GM12878 (cell line): ENCODE data around the gene RBKS. TPM values are rescaled to one million over a fixed set of nuclear protein-coding genes. Genes with fewer than 3 reads are reported as not detected.

ENCODE experiments used
- ATAC-seq: fragments of 200-7000 bp; cut with Tn5 transposase; 3 replicates; pipeline ENCODE4 v1.9.1; 2020; ENCODE audit warnings: mild to moderate bottlenecking, moderate library complexity
- BruUV-seq: library from RNA; stranded (reverse); fragments of 400-500 nt; replicated peaks from 2 replicates; lab custom pipeline; 2021; lab: Mats Ljungman, UMichigan
- CTCF ChIA-PET: fragments of 300-600 bp; sonication (Branson Sonifier 250); formaldehyde crosslinking; extraction: SDS; loops from one replicate; lab custom pipeline; 2021; ENCODE audit warnings: inconsistent platforms; lab: Yijun Ruan, JAX
- POLR2A ChIA-PET: fragments of 350-600 bp; formaldehyde crosslinking; extraction: SDS; loops from one replicate; lab custom pipeline; 2021; ENCODE audit warnings: inconsistent platforms; lab: Charles Lee
- RAD21 ChIA-PET: fragments of 300-600 bp; sonication (Branson Sonifier 250); formaldehyde crosslinking; loops from one replicate; lab custom pipeline; 2023; ENCODE audit warnings: antibody characterized with exemption; ENCODE audit not compliant: unreplicated experiment; lab: Charles Lee
- SMC1A ChIA-PET: fragments of 300-600 bp; sonication (Branson Sonifier 250); formaldehyde crosslinking; loops from one replicate; lab custom pipeline; 2023; ENCODE audit not compliant: unreplicated experiment, uncharacterized antibody; lab: Charles Lee
- DNase-seq: peaks from one replicate; pipeline ENCODE4 v3.0.0-alpha.2; 2011; ENCODE audit warnings: low read depth, low spot score
- FAIRE-seq: peaks from 3 replicates; lab custom pipeline; 2011; peaks lifted over from hg19 to GRCh38; lab: Jason Lieb, UNC
- H2AFZ ChIP-seq: 2 replicates; pipeline ENCODE4 v1.6.0; 2011; ENCODE audit warnings: low read depth, low read length, control low read depth; ENCODE audit not compliant: control insufficient read depth
- H3K27ac ChIP-seq: 2 replicates; pipeline ENCODE4 v1.5.1; 2011; ENCODE audit warnings: control low read depth; ENCODE audit not compliant: control insufficient read depth, insufficient read depth
- H3K27me3 ChIP-seq, 2 experiments: replicated peaks in 1 of 2; 2 replicates each; pipeline versions ENCODE4 v1.6.0 to v1.6.1; 2011; ENCODE audit warnings: low read length in 1 of 2; ENCODE audit not compliant: control insufficient read depth in 2 of 2, insufficient read depth in 2 of 2
- H3K36me3 ChIP-seq, 2 experiments: 2 replicates each; pipeline ENCODE4 v1.5.1; 2011; ENCODE audit warnings: low read length in 1 of 2; ENCODE audit not compliant: control insufficient read depth in 2 of 2, insufficient read depth in 2 of 2
- H3K4me1 ChIP-seq: 2 replicates; pipeline ENCODE4 v1.6.1; 2011; ENCODE audit warnings: mild to moderate bottlenecking, low read length, moderate library complexity, mixed read lengths; ENCODE audit not compliant: control insufficient read depth, insufficient read depth
- H3K4me2 ChIP-seq: 2 replicates; pipeline ENCODE4 v1.6.0; 2011; ENCODE audit warnings: control low read depth; ENCODE audit not compliant: control insufficient read depth, insufficient read depth
- H3K4me3 ChIP-seq: fragments of 200-600 bp; sonication (generic); 2 replicates; pipeline ENCODE4 v1.5.1; 2016
- H3K79me2 ChIP-seq: 2 replicates; pipeline ENCODE4 v1.6.0; 2011; ENCODE audit warnings: low read length; ENCODE audit not compliant: control insufficient read depth, insufficient read depth
- H3K9ac ChIP-seq: 2 replicates; pipeline ENCODE4 v1.8.0; 2011; ENCODE audit warnings: low read length, control low read depth, mixed read lengths; ENCODE audit not compliant: control insufficient read depth, insufficient read depth
- H3K9me3 ChIP-seq: replicated peaks from 3 replicates; pipeline ENCODE4 v1.5.1; 2011; ENCODE audit warnings: mild to moderate bottlenecking, low read length; ENCODE audit not compliant: control insufficient read depth, insufficient read depth
- H4K20me1 ChIP-seq: 2 replicates; pipeline ENCODE4 v1.6.0; 2011; ENCODE audit not compliant: control insufficient read depth, insufficient read depth
- CHD1 ChIP-seq: IDR thresholded peaks from 2 replicates; pipeline ENCODE4 v1.6.1; 2012; ENCODE audit warnings: low read depth, low read length, improper control_type of control experiment
- CTCF ChIP-seq, 3 experiments: IDR thresholded peaks in 2 of 3; conservative IDR thresholded peaks in 1 of 3; 2 replicates each; pipeline ENCODE4 v1.5.1; 2011; ENCODE audit warnings: low read depth in 3 of 3, low read length in 3 of 3, mild to moderate bottlenecking in 3 of 3, control low read depth in 2 of 3, moderate library complexity in 2 of 3, inconsistent platforms in 1 of 3, mixed read lengths in 1 of 3; ENCODE audit not compliant: control insufficient read depth in 2 of 3, insufficient read depth in 1 of 3; ENCODE audit errors: extremely low read depth in 1 of 3
- IRF4 ChIP-seq: IDR thresholded peaks from 2 replicates; pipeline ENCODE4 v1.6.1; 2011; ENCODE audit warnings: low read depth, low read length
- LARP7 ChIP-seq: fragments of 450-650 bp; IDR thresholded peaks from 2 replicates; pipeline ENCODE4 v1.6.1; 2017; ENCODE audit warnings: mild to moderate bottlenecking
- NFXL1 ChIP-seq: fragments of 450-650 bp; IDR thresholded peaks from 2 replicates; pipeline ENCODE4 v1.6.1; 2017; ENCODE audit warnings: antibody characterized with exemption, mild to moderate bottlenecking, borderline replicate concordance
- NRF1 ChIP-seq: conservative IDR thresholded peaks from 2 replicates; pipeline ENCODE4 v1.6.1; 2011; ENCODE audit warnings: mild to moderate bottlenecking, low read depth, low read length, improper control_type of control experiment
- PKNOX1 ChIP-seq: fragments of 450-650 bp; IDR thresholded peaks from 2 replicates; pipeline ENCODE4 v1.6.1; 2016; ENCODE audit warnings: mild to moderate bottlenecking
- SMAD1 ChIP-seq: fragments of 450-650 bp; IDR thresholded peaks from 2 replicates; pipeline ENCODE4 v1.6.1; 2018; ENCODE audit warnings: mild to moderate bottlenecking, low read depth; ENCODE audit not compliant: partially characterized antibody
- SPI1 ChIP-seq: IDR thresholded peaks from 2 replicates; pipeline ENCODE4 v1.6.1; 2011; ENCODE audit warnings: low read depth, mild to moderate bottlenecking, low read length, moderate library complexity, borderline replicate concordance; ENCODE audit not compliant: insufficient read depth
- SRF ChIP-seq, 2 experiments: IDR thresholded peaks; 2 replicates each; pipeline ENCODE4 v1.6.1; 2011; ENCODE audit warnings: low read depth in 2 of 2, low read length in 2 of 2, mild to moderate bottlenecking in 1 of 2, moderate library complexity in 1 of 2
- ZNF24 ChIP-seq: fragments of 450-650 bp; IDR thresholded peaks from 2 replicates; pipeline ENCODE4 v1.6.1; 2017; ENCODE audit warnings: antibody characterized with exemption, mild to moderate bottlenecking
- WGBS: methylation state at CpG from one replicate; pipeline ENCODE4 v1.1.6; 2016; ENCODE audit warnings: low lambda C conversion rate; ENCODE audit not compliant: insufficient replicate concordance, insufficient coverage; ENCODE audit errors: missing lambda C conversion rate; 5-methylcytosine and 5-hydroxymethylcytosine counted together
- in situ Hi-C: fragments of 300-500 bp; cut with MboI; formaldehyde crosslinking; loops from 9 replicates; pipeline ENCODE4 v1.14.3; 2018; ENCODE audit warnings: mixed read lengths
- intact Hi-C: fragments of 100-400 bp; cut with micrococcal nuclease; formaldehyde crosslinking; loops from one replicate; pipeline ENCODE4 v1.14.2; 2022; ENCODE audit not compliant: unreplicated experiment
- polyA plus RNA-seq, 11 experiments: library from polyadenylated mRNA; depleted of rRNA in 4 of 11; unstranded in 6 of 11; stranded (reverse) in 5 of 11; fragments of >200 nt; fragmentation: Nextera tagmentation in 4 of 11; fragmentation: Illumina TruSeq in 1 of 11; extraction: Ambion mirVana in 4 of 11; extraction: Trizol in 1 of 11; gene quantifications; 1 replicate in 1 of 11; 2 replicates in 10 of 11; pipeline versions ENCODE4 v1.2.1 to v1.2.3, GENCODE V29; 2011 to 2016; ENCODE audit warnings: inconsistent platforms in 2 of 11, missing spikeins in 2 of 11, low read depth in 1 of 11
- total RNA-seq, 4 experiments: library from RNA; depleted of rRNA in 3 of 4; stranded (reverse); fragments of >200 nt in 3 of 4; fragmentation: Illumina TruSeq in 1 of 4; extraction: Trizol in 1 of 4; gene quantifications; 2 replicates each; pipeline versions ENCODE4 v1.2.1 to v1.2.3, GENCODE V29; 2013 to 2021

The RBKS gene
- total and polyA plus RNA-seq, 10 of the 15 experiments (the other 5 are each of a cell fraction or from before 2014, with no cell fraction given) = 0.39 to 1.8 (median 1.0) TPM

- DNase-seq (no peak), ATAC-seq (no peak), FAIRE-seq (no peak)
- ChIA-PET POLR2A (interaction anchor here (0.6 kb wide), 2 partner anchors 16 to 599 kb away, joined by 3 read pairs; no protein-coding TSS in a partner anchor), CTCF (no interaction called here), RAD21 (no interaction called here), SMC1A (no interaction called here)
- WGBS = 18% methylated on average over 3 of the region's 3 CpGs
- Histone ChIP-seq H2AFZ (no peak overlapping the region), H3K79me2 (no peaks in the 10 kb centered on the region), H3K4me3 (no peak overlapping the region), H3K36me3 (no peaks in the 10 kb centered on the region), H3K27ac (no peak overlapping the region), H4K20me1 (no peaks in the 10 kb centered on the region), H3K9me3 (no peaks in the 10 kb centered on the region; the same call in 2 of the 3 replicates), H3K4me2 (no peak overlapping the region), H3K27me3 (no peaks in the 10 kb centered on the region), H3K4me1 (no peaks in the 10 kb centered on the region), H3K9ac (no peak overlapping the region)
- no TSS peak for BruUV-seq
- intact Hi-C loops = no loop called here
- TF ChIP-seq SMAD1 (no peak), CHD1 (no peak), SRF (IDR thresholded peaks at IDR 0.05; ENCODE audit: low read depth in 2 of 2, low read length in 2 of 2) (no peak), NRF1 (no peak), IRF4 (no peak), SPI1 (no peak), CTCF (IDR thresholded peaks at IDR 0.05 in 2 of 3, conservative IDR thresholded peaks at IDR 0.05 in 1 of 3; ENCODE audit: control insufficient read depth in 2 of 3, extremely low read depth in 1 of 3, insufficient read depth in 1 of 3, low read depth in 3 of 3, low read length in 3 of 3) (no peak), LARP7 (no peak), PKNOX1 (no peak), ZNF24 (no peak), NFXL1 (no peak)
- in situ Hi-C loops = no loop called here
These were observed 35.8 kb downstream of the RBKS start for GRCh38 chr2:27854229-27854862.
